ENCODE data around the gene DARS1.

The DARS1 gene

DNA sequence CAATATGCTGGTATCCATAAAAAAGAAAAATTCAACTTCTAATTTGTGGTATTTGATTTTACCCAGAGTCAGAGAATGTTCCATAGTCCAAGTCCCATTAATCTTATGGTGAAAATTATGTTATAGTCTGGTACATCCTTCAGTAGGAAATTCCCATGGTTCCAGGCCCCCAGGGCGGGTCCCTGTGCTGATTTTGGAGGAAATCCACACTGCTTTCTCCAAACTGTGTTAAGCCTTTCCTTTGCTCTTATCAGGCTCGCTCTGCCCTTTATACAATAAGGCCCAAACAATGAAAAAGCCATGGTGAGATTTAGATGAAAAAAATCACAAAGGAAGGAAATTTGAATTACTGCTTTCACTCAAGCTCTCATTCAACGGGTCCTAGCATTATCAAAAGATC, 46.8 kb upstream of the DARS1 start:
- H3K27ac ChIP-seq (ENCODE audit: low read length), result no peak overlapping the region
- no peak overlapping the region for H3K4me3 ChIP-seq (ENCODE audit: low read depth in 1 of 2, low read length in 2 of 2)
- H3K9ac ChIP-seq (ENCODE audit: low read depth, low read length), result no peak overlapping the region
- H3K27me3 ChIP-seq (ENCODE audit: insufficient read depth, low read length, poor library complexity), result no peaks in the 10 kb centered on the region
- DNase-seq, result no peak
- H4K20me1 ChIP-seq (ENCODE audit: insufficient read depth, low read length), result no peaks in the 10 kb centered on the region
- no peak for TF ChIP-seq EZH2 (IDR thresholded peaks at IDR 0.05; ENCODE audit: borderline replicate concordance, low read depth, low read length, severe bottlenecking)
- TF ChIP-seq, protein P1, sequence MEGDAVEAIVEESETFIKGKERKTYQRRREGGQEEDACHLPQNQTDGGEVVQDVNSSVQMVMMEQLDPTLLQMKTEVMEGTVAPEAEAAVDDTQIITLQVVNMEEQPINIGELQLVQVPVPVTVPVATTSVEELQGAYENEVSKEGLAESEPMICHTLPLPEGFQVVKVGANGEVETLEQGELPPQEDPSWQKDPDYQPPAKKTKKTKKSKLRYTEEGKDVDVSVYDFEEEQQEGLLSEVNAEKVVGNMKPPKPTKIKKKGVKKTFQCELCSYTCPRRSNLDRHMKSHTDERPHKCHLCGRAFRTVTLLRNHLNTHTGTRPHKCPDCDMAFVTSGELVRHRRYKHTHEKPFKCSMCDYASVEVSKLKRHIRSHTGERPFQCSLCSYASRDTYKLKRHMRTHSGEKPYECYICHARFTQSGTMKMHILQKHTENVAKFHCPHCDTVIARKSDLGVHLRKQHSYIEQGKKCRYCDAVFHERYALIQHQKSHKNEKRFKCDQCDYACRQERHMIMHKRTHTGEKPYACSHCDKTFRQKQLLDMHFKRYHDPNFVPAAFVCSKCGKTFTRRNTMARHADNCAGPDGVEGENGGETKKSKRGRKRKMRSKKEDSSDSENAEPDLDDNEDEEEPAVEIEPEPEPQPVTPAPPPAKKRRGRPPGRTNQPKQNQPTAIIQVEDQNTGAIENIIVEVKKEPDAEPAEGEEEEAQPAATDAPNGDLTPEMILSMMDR (IDR thresholded peaks at IDR 0.05; ENCODE audit: borderline replicate concordance, extremely low read depth, low read length, poor library complexity, severe bottlenecking), result no peak
- ATAC-seq (ENCODE audit: insufficient read depth, low read depth), result no peak
- no peaks in the 10 kb centered on the region for H3K36me3 ChIP-seq (ENCODE audit: insufficient read depth, low read length)
- no peaks in the 10 kb centered on the region for H3K9me3 ChIP-seq (ENCODE audit: insufficient read depth, low read length, severe bottlenecking)
- H3K4me2 ChIP-seq (ENCODE audit: insufficient read depth, low read length), result no peak overlapping the region
- no peaks in the 10 kb centered on the region for H3K79me2 ChIP-seq (ENCODE audit: insufficient read depth, low read length)
- H3K4me1 ChIP-seq (ENCODE audit: insufficient read depth, low read length), result no peaks in the 10 kb centered on the region
- H2AFZ ChIP-seq (ENCODE audit: low read depth, low read length), result no peak overlapping the region

DNA sequence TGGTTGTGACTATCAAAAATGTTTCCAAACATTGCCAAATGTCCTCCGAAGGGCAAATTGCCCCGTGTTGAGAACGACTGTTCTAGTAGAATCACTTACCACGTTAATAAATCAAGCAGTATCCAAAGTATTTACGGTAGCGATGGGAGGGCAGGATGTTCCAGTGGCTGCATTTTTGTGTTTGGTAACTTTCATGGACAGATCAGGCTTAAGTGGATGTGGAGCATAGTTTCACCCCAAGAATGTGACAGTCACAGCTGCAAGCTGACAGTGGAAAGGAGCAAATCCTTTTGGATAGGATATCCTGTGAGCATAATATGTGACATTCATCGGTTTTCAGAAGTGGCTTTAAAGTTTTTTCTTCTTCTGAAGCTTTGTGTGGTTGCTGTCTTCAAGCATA, 46.3 kb upstream of the DARS1 start:
- H3K4me3 ChIP-seq (ENCODE audit: low read depth in 1 of 2, low read length in 2 of 2), result no peak overlapping the region
- no peaks in the 10 kb centered on the region for H3K4me1 ChIP-seq (ENCODE audit: insufficient read depth, low read length)
- no peaks in the 10 kb centered on the region for H3K79me2 ChIP-seq (ENCODE audit: insufficient read depth, low read length)
- TF ChIP-seq, protein P1 (IDR thresholded peaks at IDR 0.05; ENCODE audit: borderline replicate concordance, extremely low read depth, low read length, poor library complexity, severe bottlenecking), result no peak
- TF ChIP-seq EZH2 (IDR thresholded peaks at IDR 0.05; ENCODE audit: borderline replicate concordance, low read depth, low read length, severe bottlenecking), result no peak
- H3K4me2 ChIP-seq (ENCODE audit: insufficient read depth, low read length), result no peak overlapping the region
- DNase-seq (no peak), ATAC-seq (ENCODE audit: insufficient read depth, low read depth) (no peak)
- H2AFZ ChIP-seq (ENCODE audit: low read depth, low read length), result no peak overlapping the region
- H3K27ac ChIP-seq (ENCODE audit: low read length), result no peak overlapping the region
- no peaks in the 10 kb centered on the region for H3K9me3 ChIP-seq (ENCODE audit: insufficient read depth, low read length, severe bottlenecking)
- no peak overlapping the region for H3K9ac ChIP-seq (ENCODE audit: low read depth, low read length)
- H3K27me3 ChIP-seq (ENCODE audit: insufficient read depth, low read length, poor library complexity), result no peaks in the 10 kb centered on the region
- H4K20me1 ChIP-seq (ENCODE audit: insufficient read depth, low read length), result no peaks in the 10 kb centered on the region
- H3K36me3 ChIP-seq (ENCODE audit: insufficient read depth, low read length), result no peaks in the 10 kb centered on the region

DNA sequence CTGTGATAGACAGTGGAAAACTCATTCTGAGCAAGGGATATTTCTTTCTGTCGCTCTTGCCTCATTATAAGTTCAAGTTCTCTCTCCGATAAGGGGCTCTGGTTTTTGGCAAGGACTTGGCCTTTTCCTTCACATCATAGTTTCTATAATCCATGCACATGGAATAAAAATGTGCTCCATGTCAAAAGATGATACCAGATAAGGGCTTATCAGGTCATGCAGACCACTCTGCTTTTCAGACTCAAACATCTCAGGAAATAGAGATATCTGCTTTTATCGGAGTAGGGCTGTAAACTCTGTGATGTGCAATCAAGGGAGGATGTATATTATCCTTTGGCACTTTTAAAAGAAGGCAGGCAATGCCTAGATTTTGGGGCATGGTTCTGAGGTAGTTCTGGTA, 45.0 kb upstream of the DARS1 start:
- no peak overlapping the region for H3K4me2 ChIP-seq (ENCODE audit: insufficient read depth, low read length)
- no peaks in the 10 kb centered on the region for H4K20me1 ChIP-seq (ENCODE audit: insufficient read depth, low read length)
- TF ChIP-seq EZH2 (IDR thresholded peaks at IDR 0.05; ENCODE audit: borderline replicate concordance, low read depth, low read length, severe bottlenecking), result no peak
- TF ChIP-seq, protein P1 (IDR thresholded peaks at IDR 0.05; ENCODE audit: borderline replicate concordance, extremely low read depth, low read length, poor library complexity, severe bottlenecking), result no peak
- no peaks in the 10 kb centered on the region for H3K4me1 ChIP-seq (ENCODE audit: insufficient read depth, low read length)
- H3K4me3 ChIP-seq (ENCODE audit: low read depth in 1 of 2, low read length in 2 of 2), result no peak overlapping the region
- no peaks in the 10 kb centered on the region for H3K27me3 ChIP-seq (ENCODE audit: insufficient read depth, low read length, poor library complexity)
- no peak overlapping the region for H2AFZ ChIP-seq (ENCODE audit: low read depth, low read length)
- H3K79me2 ChIP-seq (ENCODE audit: insufficient read depth, low read length), result no peaks in the 10 kb centered on the region
- H3K27ac ChIP-seq (ENCODE audit: low read length), result no peak overlapping the region
- H3K9me3 ChIP-seq (ENCODE audit: insufficient read depth, low read length, severe bottlenecking), result no peaks in the 10 kb centered on the region
- H3K9ac ChIP-seq (ENCODE audit: low read depth, low read length), result no peak overlapping the region
- H3K36me3 ChIP-seq (ENCODE audit: insufficient read depth, low read length), result no peaks in the 10 kb centered on the region
- DNase-seq (no peak), ATAC-seq (ENCODE audit: insufficient read depth, low read depth) (no peak)

DNA sequence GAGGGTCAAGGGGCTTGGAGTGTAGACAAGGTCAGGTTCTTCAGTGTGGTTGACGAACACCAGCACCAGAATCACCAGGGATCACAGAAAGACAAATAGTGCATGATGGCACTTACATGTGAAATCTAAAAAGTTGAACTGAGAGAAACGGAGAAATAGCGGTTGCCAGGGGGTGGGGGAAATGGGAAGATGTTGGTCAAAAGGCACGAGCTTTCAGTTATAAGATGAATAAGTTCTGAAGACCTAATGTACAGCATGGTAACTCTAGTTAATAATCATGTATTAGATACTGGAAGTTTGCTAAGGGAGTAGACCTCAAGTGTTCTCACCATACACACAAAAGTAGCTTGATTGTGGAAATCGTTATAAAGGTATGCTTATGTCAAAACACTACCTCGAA, 43.7 kb upstream of the DARS1 start:
- no peak overlapping the region for H3K4me3 ChIP-seq (ENCODE audit: low read depth in 1 of 2, low read length in 2 of 2)
- H3K9me3 ChIP-seq (ENCODE audit: insufficient read depth, low read length, severe bottlenecking), result no peaks in the 10 kb centered on the region
- H3K27me3 ChIP-seq (ENCODE audit: insufficient read depth, low read length, poor library complexity), result no peaks in the 10 kb centered on the region
- DNase-seq, result no peak
- H3K36me3 ChIP-seq (ENCODE audit: insufficient read depth, low read length), result no peaks in the 10 kb centered on the region
- ATAC-seq (ENCODE audit: insufficient read depth, low read depth), result no peak
- H3K27ac ChIP-seq (ENCODE audit: low read length), result no peak overlapping the region
- H4K20me1 ChIP-seq (ENCODE audit: insufficient read depth, low read length), result no peaks in the 10 kb centered on the region
- no peaks in the 10 kb centered on the region for H3K4me1 ChIP-seq (ENCODE audit: insufficient read depth, low read length)
- no peak overlapping the region for H2AFZ ChIP-seq (ENCODE audit: low read depth, low read length)
- no peaks in the 10 kb centered on the region for H3K79me2 ChIP-seq (ENCODE audit: insufficient read depth, low read length)
- no peak for TF ChIP-seq EZH2 (IDR thresholded peaks at IDR 0.05; ENCODE audit: borderline replicate concordance, low read depth, low read length, severe bottlenecking)
- TF ChIP-seq, protein P1 (IDR thresholded peaks at IDR 0.05; ENCODE audit: borderline replicate concordance, extremely low read depth, low read length, poor library complexity, severe bottlenecking), result no peak
- H3K4me2 ChIP-seq (ENCODE audit: insufficient read depth, low read length), result no peak overlapping the region
- H3K9ac ChIP-seq (ENCODE audit: low read depth, low read length), result no peak overlapping the region

All from DND-41 (cell line).